Activated CD4-positive, CD25-positive, alpha-beta regulatory T cell treated with anti-CD3 and anti-CD28 coated beads, Interleukin-2, amount 50 U/mL, for 24 hours (primary cell): ENCODE results near the gene NUDT4.
A peak's percentile ranks its signal among the peaks of the same experiment; 100 is the strongest.
"Not testable (repeated sequence)": the region's sequence is repeated elsewhere in the genome, so short reads cannot be mapped to it uniquely, and the experiment has no call there.

Source experiments
- ATAC-seq, 2 donors: fragments of 150-1000 bp; cut with Tn5 transposase; one replicate each; pipeline ENCODE4 v1.10.0; 2021; ENCODE audit warnings: mild to moderate bottlenecking in 1 of 2, moderate library complexity in 1 of 2

NUDT4 gene

DNA sequence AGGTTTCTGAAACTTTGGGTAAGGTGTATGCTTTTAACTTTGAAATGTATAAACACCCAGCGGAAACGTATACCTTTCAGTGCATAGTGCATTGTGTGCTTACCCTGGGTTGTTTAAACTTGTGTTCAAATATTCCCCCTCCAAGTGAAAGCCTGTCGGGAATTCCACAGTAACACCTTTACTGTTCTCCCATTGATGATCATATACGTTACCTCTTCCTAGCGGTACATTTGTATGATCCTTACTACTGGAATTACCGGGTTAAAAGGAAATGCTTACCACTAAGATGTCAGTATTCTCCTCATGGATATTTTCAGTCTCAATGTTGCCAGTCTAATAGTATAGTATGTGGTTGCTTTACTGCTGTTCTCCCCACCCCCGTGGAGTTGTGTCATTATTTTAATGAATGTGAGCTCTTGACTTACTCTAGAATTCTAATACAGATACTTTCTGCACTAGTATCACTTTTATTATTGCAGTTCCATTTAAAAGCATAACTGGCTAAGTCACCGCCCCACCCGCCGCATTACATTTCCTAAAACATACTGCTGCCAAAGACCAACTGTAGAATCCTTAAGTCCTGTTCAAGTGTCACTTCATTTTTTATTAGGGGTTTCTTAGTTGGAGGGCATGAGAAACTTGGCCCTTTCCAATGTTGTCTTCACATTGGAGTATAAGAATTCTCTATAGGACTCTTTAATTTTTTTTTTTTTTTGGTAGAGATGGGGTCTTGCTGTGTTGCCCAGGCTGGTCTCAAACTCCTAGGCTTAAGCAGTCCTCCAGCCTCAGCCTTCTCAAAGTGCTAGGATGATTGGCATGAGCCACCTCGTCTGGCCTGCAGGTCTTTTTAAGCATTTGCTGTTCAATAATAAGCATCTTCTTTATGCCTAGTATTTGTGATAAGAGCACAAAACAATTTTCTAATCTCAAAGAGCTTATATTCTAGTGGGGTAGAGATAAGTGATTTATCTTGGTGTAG is 24.9 kb downstream of the NUDT4 start:
- ATAC-seq: peak in 1 of 2 donors; percentile 35

DNA sequence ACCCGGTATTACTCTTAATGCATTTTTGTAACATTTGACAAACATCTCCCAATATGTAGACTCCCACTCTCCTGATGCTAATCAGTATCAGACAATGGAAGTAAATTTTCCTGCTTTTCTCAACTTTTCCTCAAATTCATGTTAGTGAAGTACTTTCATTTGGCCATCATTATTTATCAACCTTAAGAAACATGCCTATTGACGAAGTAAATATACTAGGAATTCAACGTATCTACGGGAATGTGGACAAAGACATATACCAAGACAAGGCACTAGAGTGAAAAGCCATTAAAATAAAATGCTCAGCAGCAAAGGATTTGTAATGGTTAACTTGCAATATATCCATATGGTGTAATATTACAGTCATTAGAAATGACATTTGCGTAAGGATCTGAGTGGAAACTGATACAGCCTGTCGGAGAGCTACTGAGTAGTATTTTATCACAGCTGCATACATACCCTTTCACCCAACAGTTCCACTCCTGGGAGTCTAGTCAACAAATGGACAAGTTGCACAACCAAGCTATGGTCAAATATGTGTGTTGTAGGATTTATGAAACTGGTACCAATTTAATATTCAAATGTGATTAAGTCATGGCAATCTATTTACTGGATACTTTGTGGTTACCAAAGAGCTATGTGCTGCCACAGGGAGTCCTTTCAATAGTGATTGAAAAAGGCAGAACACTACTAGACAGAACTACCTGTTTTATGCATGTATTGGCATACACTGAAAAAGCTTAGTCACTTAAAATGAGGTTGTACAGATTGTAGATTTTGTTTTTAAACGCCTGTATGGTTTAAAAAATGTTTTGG is 26.5 kb downstream of the NUDT4 start:
- ATAC-seq: peak in 1 of 2 donors; percentile 14

DNA sequence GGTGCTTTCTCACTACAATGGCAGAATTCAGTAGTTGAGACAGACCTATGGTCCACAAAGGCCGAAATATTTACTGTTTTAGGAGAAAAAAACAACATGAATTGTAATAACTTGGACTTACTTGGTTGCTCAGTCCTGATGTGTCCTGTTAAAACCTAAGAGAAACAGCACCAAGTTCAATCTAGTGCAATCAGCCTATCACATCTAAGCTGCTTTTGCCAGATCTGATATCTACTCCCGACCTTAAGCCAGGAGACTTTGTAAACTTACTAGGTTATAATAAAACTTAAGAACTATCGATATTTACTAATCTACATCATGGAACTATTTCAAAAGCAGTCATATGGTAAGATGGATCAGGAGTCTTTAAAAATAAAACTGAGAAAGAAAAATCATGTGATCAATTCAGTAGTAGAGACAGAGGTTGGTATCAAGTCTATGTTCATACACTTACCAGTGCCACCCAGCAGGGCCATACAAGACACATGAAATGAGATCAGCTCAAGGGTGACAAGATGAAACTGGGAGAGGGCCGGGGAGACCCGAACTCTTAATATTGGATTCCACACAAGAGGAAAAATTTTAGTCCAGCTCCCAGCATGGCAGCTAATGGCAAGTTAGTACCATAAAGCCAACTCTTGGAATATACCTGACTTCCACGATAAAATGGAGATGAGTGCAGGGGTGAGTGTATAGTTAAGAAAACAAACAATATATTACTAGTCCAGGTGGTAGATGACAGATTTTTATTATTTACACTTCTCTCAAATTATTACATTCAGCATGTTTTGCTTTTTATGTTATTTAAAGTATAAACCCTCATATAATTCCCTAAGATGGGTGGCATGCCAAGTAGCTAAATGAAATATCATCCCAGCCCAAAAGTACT is 27.5 kb downstream of the NUDT4 start:
- no peak for ATAC-seq

DNA sequence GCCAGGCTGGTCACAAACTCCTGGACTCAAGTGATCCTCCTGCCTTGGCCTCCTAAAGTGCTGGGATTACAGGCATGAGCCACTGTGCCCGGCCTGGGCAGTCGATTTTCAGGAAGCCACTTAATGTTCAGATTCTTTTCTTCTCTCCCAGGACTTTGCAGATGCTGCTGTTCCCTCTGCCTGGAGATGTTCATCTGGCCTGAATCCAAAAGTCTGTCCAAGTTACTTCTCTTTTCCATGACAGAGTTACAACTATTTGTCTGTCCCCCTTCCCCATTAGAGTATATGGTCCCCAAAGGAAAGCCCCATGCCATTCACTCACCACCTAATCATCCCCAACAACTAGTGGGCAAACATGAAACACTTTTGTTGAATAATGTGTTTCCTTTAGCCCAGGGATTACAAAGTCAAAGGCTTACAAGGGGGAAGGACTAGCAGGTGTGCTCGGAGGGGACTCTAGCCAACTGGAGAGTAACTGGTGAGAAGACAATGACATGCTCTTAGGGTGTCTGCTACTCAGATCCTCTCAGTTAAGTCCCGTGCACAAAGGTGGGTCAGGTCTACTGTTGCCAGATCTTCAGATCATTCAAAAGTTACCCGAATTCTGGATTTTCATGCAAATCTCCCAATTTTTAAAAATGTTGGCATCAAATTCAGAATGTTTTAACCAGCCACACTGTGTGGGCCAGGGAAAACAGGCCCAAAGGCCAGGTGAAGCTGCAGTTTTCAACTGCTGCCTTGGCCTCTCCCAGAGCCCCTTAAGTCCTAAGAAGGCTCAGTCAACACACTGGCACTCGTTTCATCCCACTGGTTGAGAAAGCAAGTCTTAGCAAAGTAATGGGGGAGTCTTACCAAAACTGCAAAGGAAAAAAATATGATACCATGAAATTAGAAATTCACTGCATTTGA is 29.6 kb downstream of the NUDT4 start:
- peak in 1 of 2 donors; percentile 20 for ATAC-seq

DNA sequence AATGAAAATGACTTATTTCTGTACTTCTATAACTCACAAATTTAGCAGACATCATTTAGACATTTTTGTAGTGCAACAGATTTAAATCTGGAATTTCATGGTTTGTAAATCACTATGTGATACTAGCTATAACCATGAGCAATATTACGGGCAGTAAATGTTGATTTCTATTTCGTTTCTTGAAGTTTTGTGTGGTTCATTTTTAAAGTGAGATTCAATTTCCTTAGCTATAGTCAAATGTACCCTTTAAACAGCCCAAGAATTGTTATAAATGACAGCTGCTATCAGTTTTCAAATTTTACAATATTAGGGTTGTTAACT is 30.2 kb downstream of the NUDT4 start:
- ATAC-seq: peak in 1 of 2 donors; percentile 8

DNA sequence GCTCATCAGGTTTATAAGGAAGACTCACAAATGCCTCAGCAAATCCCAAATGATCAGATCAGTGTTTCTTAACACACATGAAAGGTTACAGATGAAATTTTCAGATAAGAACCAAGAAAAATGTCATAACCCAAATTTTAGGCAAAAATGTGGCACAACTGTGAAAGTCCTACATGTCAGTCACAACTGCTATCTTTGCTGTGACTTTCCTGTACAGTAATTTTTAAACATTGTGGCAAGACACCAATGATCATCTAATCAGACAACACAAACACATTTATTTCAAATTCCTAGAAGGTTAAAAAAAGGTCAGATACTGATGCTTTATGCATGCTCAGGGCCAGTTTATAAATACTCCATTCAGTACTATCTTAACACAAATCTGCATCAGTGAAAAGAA is 31.1 kb downstream of the NUDT4 start:
- peak in 1 of 2 donors; percentile 37 for ATAC-seq

DNA sequence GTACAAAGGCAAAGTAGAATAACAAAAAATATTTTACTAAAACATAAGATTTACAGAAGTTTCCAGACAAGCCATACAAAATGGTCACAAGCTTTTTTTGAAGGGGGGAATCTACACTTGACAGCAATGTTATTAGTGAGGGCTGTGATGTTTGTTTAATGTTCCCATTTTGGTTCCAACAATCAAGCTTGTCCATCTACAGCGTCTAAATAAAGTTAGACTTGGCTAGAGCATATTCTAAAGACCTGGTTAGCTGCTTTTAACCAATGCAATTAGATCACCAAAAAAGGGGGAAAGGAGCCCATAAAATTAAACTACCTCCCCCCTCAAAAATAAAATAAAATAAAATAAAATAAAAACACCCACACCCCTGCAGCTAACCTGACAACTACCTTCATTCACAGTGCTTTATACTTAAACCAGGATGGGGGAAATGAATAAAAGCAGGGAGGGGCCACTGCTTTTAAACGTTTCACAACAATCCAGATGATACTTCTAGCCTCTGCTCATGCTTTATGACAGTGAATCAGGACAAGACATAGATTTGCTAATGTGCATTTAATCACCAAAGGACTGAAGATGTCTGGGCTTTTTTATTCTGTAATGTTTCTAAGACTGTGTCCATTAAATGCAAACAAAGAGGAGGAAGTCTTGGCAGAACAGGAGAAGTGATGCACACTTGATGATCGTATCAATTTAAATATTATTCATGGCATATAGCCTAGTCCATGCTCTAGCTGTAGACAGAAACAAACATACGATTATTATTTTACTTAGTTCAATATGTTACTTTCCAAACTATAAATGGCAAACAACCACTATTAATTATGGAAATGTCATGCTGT is 31.8 kb downstream of the NUDT4 start:
- ATAC-seq: not testable (repeated sequence)

- not testable (repeated sequence) for ATAC-seq
Measured at GRCh38 chr12:93411060-93411459, 33.3 kb downstream of the NUDT4 start.

DNA sequence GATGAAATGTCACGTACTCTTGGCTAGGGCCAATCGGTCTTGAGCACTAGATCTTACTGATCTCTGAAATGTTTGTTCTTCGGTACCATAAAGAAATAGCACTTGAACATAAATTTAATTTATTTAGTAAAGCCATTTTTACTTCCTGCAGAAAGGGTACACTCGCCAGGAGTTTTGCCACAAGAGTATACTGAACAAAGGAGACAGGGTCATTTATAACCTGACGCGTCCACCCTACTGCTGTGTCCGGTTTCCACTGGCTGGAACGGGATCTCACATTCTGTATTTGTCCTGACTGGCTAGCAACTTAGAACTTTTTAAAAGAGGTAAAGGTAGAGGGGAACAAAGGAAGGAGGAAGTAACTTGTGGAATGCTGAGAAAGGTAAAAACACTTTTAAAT is 34.7 kb downstream of the NUDT4 start:
- not testable (repeated sequence) for ATAC-seq

- ATAC-seq: no peak
Measured at GRCh38 chr12:93413064-93413463, 35.3 kb downstream of the NUDT4 start.

DNA sequence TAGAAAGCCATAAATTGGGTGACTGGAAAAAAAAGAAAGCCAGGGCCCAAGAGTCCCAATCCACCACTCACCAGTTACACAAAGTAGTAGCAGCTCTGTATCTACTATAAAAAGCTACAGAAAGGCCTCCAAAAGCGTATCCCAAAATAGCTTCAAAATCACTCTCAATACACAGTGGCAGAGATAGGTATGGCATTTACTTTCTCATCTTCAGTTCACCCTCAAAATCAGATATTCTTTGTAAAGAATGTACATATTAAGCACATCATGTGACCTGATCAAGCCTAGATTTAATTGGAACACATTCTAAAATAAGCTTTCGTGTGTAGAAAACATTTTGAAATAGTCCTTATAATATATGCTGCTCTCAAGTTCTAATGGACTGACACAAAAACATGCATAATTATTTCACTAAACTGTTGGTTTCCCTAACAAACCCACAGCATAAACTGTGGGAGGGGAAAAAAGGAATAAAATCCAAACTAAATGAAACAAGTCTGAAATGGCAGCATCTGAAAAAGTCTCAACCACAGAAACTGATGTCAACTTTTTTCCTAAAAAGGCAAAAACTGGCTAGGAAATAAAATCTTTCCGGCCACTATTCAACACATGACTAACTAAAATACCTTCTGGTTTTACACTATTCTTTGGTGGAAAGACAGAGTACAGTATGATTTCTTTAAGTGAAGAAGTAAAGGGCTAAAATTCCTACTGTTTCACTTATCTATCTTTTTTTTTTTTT is 38.2 kb downstream of the NUDT4 start:
- ATAC-seq: peak in 1 of 2 donors; percentile 18

- ATAC-seq: no peak
Measured at GRCh38 chr12:93417967-93418480, 40.3 kb downstream of the NUDT4 start.

- no peak for ATAC-seq
Measured at GRCh38 chr12:93419388-93420034, 41.8 kb downstream of the NUDT4 start.

DNA sequence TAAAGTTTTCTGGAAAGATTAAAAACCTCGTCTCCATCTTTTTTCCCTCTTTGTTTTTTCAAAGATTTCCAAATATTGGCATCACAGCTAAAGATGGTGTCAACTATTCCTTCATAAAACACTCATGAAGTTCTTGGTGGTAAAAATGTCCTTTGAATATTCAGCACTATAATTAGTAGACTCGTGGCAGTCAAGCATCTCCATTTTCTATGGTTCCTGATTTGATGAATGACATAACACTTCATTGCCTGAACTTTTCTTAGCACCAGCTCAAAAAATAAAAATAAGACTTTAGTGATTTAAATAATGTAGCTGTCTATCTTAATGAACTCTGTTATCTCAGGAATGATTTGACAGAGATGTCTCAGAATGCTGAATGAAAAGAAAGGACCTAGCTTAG is 44.3 kb downstream of the NUDT4 start:
- ATAC-seq: no peak

GRCh38 chr12:93425736-93426411 is 48.1 kb downstream of the NUDT4 start:
- no peak for ATAC-seq

- ATAC-seq: peak in 1 of 2 donors; percentile 25
Measured at GRCh38 chr12:93426412-93426805, 48.7 kb downstream of the NUDT4 start.

DNA sequence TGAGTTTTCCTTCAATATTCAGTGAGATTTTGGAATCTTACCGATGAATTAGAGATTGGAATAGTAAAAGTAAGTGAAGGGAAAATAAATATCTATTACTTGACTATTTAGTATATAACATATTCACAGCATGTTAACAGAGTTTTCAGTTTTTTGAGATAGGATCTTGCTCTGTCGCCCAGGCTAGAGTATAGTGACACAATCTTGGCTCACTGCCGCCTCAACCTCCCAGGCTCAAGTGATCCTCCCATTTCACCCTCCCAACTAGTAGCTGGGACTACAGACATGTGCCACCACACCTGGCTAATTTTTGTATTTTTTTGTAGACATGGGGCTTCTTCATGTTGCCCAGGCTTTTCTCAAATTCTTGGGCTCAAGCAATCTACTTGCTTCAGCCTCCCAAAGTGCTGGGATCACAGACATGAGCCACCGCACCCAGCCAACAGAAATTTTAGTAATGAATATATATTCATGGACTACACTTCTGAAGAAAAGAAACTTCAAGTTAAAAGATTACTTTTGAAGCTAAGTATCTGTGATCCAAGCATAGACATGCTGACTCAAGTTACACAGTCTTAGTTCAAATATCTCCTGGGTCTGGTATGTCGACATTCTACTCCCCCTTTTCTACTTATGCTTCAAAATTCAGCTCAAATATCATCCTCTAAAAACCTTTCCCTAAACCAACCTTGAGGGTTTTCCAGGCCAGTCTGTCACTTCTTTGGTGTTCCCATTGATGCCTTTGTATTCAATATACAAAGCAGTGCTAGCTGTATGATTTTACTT is 50.2 kb downstream of the NUDT4 start:
- peak in 1 of 2 donors; percentile 17 for ATAC-seq

DNA sequence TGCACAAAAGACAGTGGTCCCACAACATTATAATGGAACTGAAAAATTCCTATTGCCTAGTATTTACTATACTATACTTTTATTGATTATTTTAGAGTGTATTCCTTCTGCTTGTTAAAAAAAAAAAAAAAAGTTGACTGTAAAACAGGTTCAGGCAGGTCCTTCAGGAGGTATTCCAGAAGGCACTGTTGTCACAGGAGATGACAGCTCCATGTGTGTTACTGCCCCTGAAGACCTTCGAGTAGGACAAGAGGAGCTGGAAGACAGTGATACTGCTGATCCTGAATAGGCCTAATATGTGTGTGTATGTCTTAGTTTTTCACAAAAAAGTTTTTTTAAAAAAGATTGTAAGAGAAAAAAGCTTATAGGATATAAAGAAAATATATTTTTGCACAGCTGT is 51.7 kb downstream of the NUDT4 start:
- no peak for ATAC-seq
